HEK293T (cell line): Measurements from ENCODE around the gene NLRP1.

Source experiments
- CTCF ChIA-PET: fragments of 350-600 bp; formaldehyde crosslinking; extraction: SDS; loops from one replicate; lab custom pipeline; 2021; ENCODE audit warnings: antibody characterized with exemption, inconsistent platforms; lab: Yijun Ruan, JAX
- POLR2A ChIA-PET: fragments of 350-600 bp; formaldehyde crosslinking; extraction: SDS; loops from one replicate; lab custom pipeline; 2020; ENCODE audit warnings: antibody characterized with exemption, inconsistent platforms; lab: Yijun Ruan, JAX
- DNase-seq: peaks from one replicate; pipeline ENCODE4 v3.0.0; 2012; ENCODE audit warnings: mixed read lengths; ENCODE audit errors: extremely low spot score
- ARNT ChIP-seq: fragments of 450-650 bp; IDR thresholded peaks from 2 replicates; pipeline ENCODE4 v1.6.1; 2017; ENCODE audit warnings: mild to moderate bottlenecking
- BHLHE40 ChIP-seq: fragments of 450-650 bp; IDR thresholded peaks from 2 replicates; pipeline ENCODE4 v1.6.1; 2016; ENCODE audit warnings: mild to moderate bottlenecking, moderate library complexity, borderline replicate concordance
- CTBP1 ChIP-seq: fragments of 450-650 bp; IDR thresholded peaks from 2 replicates; pipeline ENCODE4 v1.6.1; 2016; ENCODE audit warnings: borderline replicate concordance
- ELF4 ChIP-seq: fragments of 450-650 bp; IDR thresholded peaks from 2 replicates; pipeline ENCODE4 v1.6.1; 2017; ENCODE audit warnings: antibody characterized with exemption
- FOXA1 ChIP-seq: fragments of 450-650 bp; IDR thresholded peaks from 2 replicates; pipeline ENCODE4 v1.6.1; 2016; ENCODE audit warnings: mild to moderate bottlenecking
- FOXK2 ChIP-seq: fragments of 450-650 bp; IDR thresholded peaks from 2 replicates; pipeline ENCODE4 v1.6.1; 2016; ENCODE audit warnings: mild to moderate bottlenecking
- FOXM1 ChIP-seq: fragments of 450-650 bp; IDR thresholded peaks from 2 replicates; pipeline ENCODE4 v1.6.1; 2017; ENCODE audit warnings: mild to moderate bottlenecking, borderline replicate concordance
- HDGF ChIP-seq: fragments of 450-650 bp; IDR thresholded peaks from 2 replicates; pipeline ENCODE4 v1.6.1; 2017; ENCODE audit warnings: antibody characterized with exemption, borderline replicate concordance
- L3MBTL2 ChIP-seq: fragments of 450-650 bp; conservative IDR thresholded peaks from 2 replicates; pipeline ENCODE4 v1.6.1; 2016; ENCODE audit warnings: mild to moderate bottlenecking
- LEF1 ChIP-seq: fragments of 450-650 bp; IDR thresholded peaks from 2 replicates; pipeline ENCODE4 v1.6.1; 2017; ENCODE audit warnings: mild to moderate bottlenecking, borderline replicate concordance
- NFRKB ChIP-seq: fragments of 450-650 bp; IDR thresholded peaks from 2 replicates; pipeline ENCODE4 v1.6.1; 2016; ENCODE audit warnings: mild to moderate bottlenecking, moderate library complexity
- PKNOX1 ChIP-seq: fragments of 450-650 bp; IDR thresholded peaks from 2 replicates; pipeline ENCODE4 v1.6.1; 2016
- SP1 ChIP-seq: fragments of 450-650 bp; IDR thresholded peaks from 2 replicates; pipeline ENCODE4 v1.6.1; 2017
- SUZ12 ChIP-seq: fragments of 450-650 bp; IDR thresholded peaks from 2 replicates; pipeline ENCODE4 v1.6.1; 2016; ENCODE audit warnings: mild to moderate bottlenecking
- TARDBP ChIP-seq: fragments of 450-650 bp; IDR thresholded peaks from 2 replicates; pipeline ENCODE4 v1.6.1; 2016
- ZNF384 ChIP-seq: fragments of 450-650 bp; IDR thresholded peaks from 2 replicates; pipeline ENCODE4 v1.6.1; 2016

The NLRP1 gene

GRCh38 chr17:5561736-5562571 lies 22.4 kb downstream of the NLRP1 start:
- peak; percentile 2 for DNase-seq
- ChIA-PET POLR2A (no interaction called here), CTCF (no interaction called here)
- no peak for TF ChIP-seq PKNOX1
- no peak for TF ChIP-seq TARDBP
- TF ChIP-seq ZNF384: no peak
- TF ChIP-seq ARNT: no peak
- no peak for TF ChIP-seq SUZ12
- TF ChIP-seq BHLHE40: no peak
- TF ChIP-seq SP1: no peak
- TF ChIP-seq LEF1: no peak
- no peak for TF ChIP-seq CTBP1
- TF ChIP-seq L3MBTL2: no peak
- no peak for TF ChIP-seq FOXA1
- TF ChIP-seq HDGF: no peak
- TF ChIP-seq FOXM1: no peak

- POLR2A ChIA-PET: no interaction called here
- peak; percentile 2 for DNase-seq
- CTCF ChIA-PET: no interaction called here
- TF ChIP-seq SUZ12: no peak
- no peak for TF ChIP-seq FOXM1
- no peak for TF ChIP-seq ARNT
- TF ChIP-seq CTBP1: no peak
- TF ChIP-seq LEF1: no peak
- no peak for TF ChIP-seq PKNOX1
- TF ChIP-seq L3MBTL2: no peak
- no peak for TF ChIP-seq FOXK2
- no peak for TF ChIP-seq ZNF384
- no peak for TF ChIP-seq ELF4
- TF ChIP-seq SP1: no peak
- no peak for TF ChIP-seq NFRKB
These were observed 23.8 kb downstream of the NLRP1 start for GRCh38 chr17:5560361-5560988.

GRCh38 chr17:5558815-5559785 lies 25.2 kb downstream of the NLRP1 start:
- ChIA-PET POLR2A (no interaction called here), CTCF (interaction anchor here (0.6 to 0.7 kb wide), 2 partner anchors 23 to 76 kb away, joined by 3 read pairs; no protein-coding TSS in a partner anchor)
- DNase-seq: peak; percentile 2
- TF ChIP-seq BHLHE40: no peak
- TF ChIP-seq ZNF384: no peak
- no peak for TF ChIP-seq CTBP1
- TF ChIP-seq FOXM1: no peak
- TF ChIP-seq FOXA1: no peak
- TF ChIP-seq LEF1: no peak
- TF ChIP-seq HDGF: no peak
- TF ChIP-seq NFRKB: no peak
- no peak for TF ChIP-seq L3MBTL2
- TF ChIP-seq PKNOX1: no peak
- TF ChIP-seq SP1: no peak
- TF ChIP-seq ELF4: no peak
- no peak for TF ChIP-seq FOXK2
- no peak for TF ChIP-seq SUZ12
- TF ChIP-seq ARNT: no peak
- TF ChIP-seq TARDBP: no peak

- POLR2A ChIA-PET: no interaction called here
- TF ChIP-seq LEF1 (no peak), ZNF384 (no peak), TARDBP (no peak), HDGF (no peak), FOXK2 (no peak), ARNT (no peak), CTBP1 (no peak), ELF4 (no peak), NFRKB (no peak), SP1 (no peak), FOXA1 (no peak), PKNOX1 (no peak), BHLHE40 (no peak), SUZ12 (no peak), FOXM1 (no peak), L3MBTL2 (no peak)
- peak; percentile 4 for DNase-seq
- CTCF ChIA-PET: no interaction called here
These were observed 26.3 kb downstream of the NLRP1 start for GRCh38 chr17:5557990-5558389.
